NCI-H187 (cell line): ENCODE results near the gene ICAM2.
"Not testable (repeated sequence)": the region's sequence is repeated elsewhere in the genome, so short reads cannot be mapped to it uniquely, and the experiment has no call there.

Experiments
- DNase-seq, 2 experiments: peaks; one replicate each; lab custom pipeline; 2025; lab: John Stamatoyannopoulos, UW

The ICAM2 gene

GRCh38 chr17:64009571-64010402, 10.6 kb downstream of the ICAM2 start:
- no peak for DNase-seq

GRCh38 chr17:64008830-64009229, 11.6 kb downstream of the ICAM2 start:
- no peak for DNase-seq

GRCh38 chr17:64008346-64008745, 12.1 kb downstream of the ICAM2 start:
- DNase-seq = no peak

GRCh38 chr17:64007838-64008282, 12.6 kb downstream of the ICAM2 start:
- DNase-seq = no peak

GRCh38 chr17:64007089-64007837, 13.2 kb downstream of the ICAM2 start:
- not testable (repeated sequence) for DNase-seq

- no peak for DNase-seq
Measured at GRCh38 chr17:64006361-64007088, 13.9 kb downstream of the ICAM2 start.

GRCh38 chr17:64005734-64006167, 14.7 kb downstream of the ICAM2 start:
- DNase-seq = no peak

GRCh38 chr17:64004903-64005733, 15.3 kb downstream of the ICAM2 start:
- no peak for DNase-seq

GRCh38 chr17:64004218-64004770, 16.1 kb downstream of the ICAM2 start:
- no peak for DNase-seq

GRCh38 chr17:64003526-64004121, 16.8 kb downstream of the ICAM2 start:
- DNase-seq = no peak

GRCh38 chr17:64002658-64003525, 17.5 kb downstream of the ICAM2 start:
- DNase-seq = no peak

- DNase-seq = no peak
Measured at GRCh38 chr17:64001763-64002529, 18.5 kb downstream of the ICAM2 start.

- DNase-seq = no peak
Measured at GRCh38 chr17:64001091-64001579, 19.3 kb downstream of the ICAM2 start.

- DNase-seq = no peak
Measured at GRCh38 chr17:63999680-64000531, 20.5 kb downstream of the ICAM2 start.

- no peak for DNase-seq
Measured at GRCh38 chr17:63998721-63999679, 21.4 kb downstream of the ICAM2 start.

GRCh38 chr17:63998050-63998720, 22.2 kb downstream of the ICAM2 start, which contains the start of gene PRR29:
Gene PRR29, plus strand, starts transcription at chr17:63998351. Its CDS starts 14 bp downstream, at chr17:63998365.
- DNase-seq = peak; percentile 24 to 59
